GM03348 (cell line): ENCODE data around the gene CHPF.

Source experiments
- DNase-seq: peaks from one replicate; pipeline ENCODE4 v3.0.0; 2012; ENCODE audit warnings: low spot score

CHPF gene

DNA sequence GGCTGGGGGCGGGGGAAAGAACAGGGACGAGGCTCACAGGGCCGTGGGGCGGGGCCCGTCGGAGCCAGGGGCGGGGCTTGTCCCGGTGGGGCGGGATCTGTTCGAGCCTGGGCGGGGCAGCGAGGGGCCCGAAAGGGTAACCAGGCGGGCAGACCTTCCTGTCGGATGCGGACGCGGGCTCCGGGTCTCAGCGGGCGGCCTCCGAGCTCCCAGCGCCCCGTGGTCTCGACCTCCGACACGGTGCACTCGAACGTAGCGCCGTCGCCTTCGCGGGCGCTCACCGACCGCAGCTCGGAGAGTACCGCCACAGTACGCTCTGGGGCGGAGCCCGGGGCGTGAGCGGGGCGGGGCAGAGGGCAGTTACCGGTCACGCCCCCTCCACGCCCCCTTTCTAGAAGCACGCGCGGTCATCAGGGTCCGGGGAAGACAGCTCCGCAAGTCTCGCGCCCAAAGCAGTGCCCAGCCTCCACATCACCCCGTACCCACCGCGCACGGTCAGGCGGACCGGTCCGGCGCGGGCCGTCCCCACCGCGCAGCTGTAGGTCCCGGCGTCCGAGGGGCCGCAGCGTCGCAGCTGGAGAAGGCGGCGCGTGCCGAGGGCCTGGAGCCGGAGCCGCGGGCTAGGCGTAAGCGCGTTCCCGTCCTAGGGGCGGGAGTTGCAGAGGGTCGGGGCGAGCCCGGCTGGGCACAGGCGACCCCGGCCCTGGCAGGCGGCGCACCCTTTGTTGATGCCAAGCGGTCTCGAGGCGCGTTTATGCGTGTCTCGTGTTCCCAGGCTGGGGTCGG is 9.0 kb upstream of the CHPF start:
- DNase-seq, result peak; percentile 96

DNA sequence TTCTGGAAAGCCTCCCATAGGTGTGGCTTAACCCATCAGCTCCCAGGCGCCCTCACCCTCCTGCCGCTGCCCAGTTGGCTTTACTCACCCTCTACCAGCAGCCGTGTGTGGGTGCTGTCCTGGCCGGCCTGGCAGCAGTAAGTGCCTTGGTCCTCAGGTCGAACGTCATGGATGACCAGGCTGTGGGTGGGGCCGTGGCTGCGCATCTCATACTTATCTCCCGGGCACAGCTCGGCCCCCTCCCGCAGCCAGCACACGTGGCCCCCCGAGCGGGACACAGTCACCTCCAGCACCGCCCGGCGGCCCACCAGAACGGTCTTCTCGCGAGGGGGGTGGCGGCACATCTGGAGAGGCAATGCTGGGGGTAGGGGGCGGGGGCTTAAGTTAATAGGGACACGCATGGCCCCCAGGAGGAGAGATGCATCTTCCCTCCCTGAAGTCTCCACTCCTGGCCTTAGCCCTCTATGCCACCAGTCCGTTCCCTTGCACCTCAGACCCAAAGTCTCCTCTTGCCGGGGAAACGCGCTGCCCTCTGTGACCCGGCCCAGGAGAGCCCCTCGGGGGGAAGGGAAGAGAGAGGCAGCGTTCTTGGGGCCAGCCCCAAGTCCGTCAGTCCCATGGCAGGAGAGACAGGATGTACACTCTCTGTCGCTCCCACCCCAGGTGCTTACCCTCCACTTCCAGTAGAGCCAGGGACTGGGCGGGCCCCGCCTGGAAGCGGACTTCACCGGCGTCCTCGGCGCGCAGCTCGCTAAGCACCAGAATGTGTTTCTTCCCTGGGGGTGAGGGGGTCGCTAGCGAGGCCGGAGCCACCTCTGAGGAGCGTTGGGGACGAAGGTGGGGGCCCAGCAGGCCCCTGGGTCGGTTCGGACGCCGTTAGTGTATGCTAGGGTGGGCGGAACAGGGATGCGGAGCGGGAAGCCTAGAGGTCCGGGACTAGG is 8.1 kb upstream of the CHPF start:
- DNase-seq, result peak; percentile 54

DNA sequence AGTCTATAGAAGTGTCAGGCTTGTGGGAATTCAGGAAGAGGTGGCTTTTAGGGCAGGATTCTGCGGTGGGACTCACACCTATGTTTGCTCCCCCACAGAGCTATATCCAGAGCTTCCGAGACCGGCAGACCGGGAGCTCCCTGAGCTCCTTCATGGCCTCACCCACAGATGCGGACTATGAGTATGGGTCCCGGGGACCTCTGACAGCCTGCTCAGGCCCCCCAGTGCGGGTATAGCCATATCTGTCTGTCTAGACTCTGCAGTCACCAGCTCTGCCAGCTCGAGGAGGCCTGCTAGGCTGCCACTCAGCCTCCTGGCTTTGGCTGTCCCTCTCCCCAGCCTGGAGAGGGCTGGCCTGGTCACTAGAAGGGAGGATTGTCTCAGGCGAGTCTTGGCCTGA is 6.0 kb upstream of the CHPF start:
- DNase-seq, result no peak

DNA sequence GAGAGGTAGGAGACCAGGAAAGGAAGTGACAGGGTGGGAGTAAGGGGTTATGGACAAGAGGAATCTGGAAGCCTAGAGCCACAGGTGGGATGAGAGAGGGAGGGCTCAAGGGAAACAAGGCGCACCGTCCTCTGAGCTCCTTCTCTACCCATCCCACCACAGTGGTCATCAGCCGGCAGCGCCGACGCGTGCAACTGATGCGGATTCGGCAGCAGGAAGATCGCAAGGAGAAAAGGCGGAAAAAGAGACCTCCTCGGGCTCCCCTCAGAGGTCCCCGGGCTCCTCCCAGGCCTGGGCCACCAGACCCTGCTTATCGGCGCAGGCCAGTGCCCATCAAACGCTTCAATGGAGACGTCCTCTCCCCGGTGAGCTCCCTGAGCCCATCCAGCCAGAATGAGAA is 5.4 kb upstream of the CHPF start:
- DNase-seq, result no peak

DNA sequence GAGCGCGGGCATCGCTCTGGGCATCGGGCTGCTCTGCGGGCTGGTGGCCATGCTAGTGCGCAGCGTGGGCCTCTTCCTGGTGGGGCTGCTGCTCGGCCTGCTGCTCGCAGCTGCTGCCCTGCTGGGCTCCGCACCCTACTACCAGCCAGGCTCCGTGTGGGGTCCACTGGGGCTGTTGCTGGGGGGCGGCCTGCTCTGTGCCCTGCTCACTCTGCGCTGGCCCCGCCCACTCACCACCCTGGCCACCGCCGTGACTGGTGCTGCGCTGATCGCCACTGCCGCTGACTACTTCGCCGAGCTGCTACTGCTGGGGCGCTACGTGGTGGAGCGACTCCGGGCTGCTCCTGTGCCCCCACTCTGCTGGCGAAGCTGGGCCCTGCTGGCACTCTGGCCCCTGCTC is 4.0 kb upstream of the CHPF start:
- DNase-seq, result no peak

DNA sequence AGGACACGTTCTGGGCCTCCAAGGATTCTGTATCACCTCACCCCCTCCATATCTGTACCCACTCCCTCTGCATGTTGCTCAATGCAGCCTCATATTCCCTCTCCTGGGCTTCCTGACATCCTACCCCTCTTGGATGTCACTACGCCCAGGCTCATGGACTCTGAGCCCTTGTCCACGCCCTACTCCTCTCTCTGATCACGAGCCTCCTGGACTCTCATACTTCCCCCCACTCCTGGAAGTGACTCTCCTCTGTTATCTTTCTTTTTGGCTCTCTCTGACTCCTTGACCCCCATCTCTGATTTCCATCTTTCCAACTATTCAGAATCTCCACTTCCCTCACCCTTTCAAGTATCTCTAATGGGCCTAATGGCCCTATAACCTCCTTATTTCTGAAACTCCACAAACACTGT is 2.3 kb upstream of the CHPF start:
- no peak for DNase-seq

DNA sequence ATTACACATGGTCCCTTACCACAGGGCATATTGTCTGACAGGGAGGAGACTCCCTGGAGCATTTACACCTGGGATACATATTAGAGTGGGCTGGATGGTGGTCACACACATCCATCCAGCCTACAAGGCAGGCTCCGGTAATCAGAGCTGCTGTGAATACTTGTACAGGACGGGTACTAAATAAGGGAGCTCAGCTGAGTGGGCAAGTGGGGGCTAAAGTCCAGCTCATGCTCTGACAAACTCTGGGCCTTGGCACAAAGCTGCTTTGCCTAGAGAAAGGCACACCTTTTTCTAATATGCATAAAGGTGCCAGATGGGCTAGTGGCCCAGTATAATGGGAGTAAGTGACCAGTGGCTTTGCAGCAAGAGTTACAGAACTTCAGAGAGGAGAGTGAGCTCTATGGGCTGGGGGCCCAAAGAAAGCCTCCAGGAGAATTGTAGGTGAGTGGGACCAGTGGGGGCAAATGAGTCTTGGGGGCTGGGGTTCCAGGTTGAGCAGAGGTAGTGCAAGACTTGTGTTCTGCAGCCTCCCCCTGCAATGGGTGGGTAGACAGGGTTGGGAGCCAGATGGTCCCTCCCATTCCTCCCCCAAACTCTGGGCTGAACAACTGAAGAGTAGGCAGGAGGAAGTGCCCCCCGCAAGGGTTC is 1.8 kb upstream of the CHPF start:
- DNase-seq, result no peak

DNA sequence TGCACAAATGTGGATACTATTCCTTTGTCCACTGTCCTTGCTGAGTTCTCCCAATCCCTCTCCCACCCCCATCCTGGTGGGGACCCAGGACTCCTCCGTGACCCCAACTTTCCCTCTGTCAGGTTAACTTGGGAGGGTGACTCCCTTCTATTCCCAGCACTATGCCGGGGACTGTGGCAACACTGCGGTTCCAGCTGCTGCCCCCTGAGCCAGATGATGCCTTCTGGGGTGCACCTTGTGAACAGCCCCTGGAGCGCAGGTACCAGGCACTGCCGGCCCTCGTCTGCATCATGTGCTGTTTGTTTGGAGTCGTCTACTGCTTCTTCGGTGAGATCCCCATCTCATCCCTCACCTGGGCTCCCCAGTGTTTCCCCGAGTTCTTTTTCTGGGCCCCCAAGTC is 958 bp upstream of the CHPF start:
- DNase-seq, result no peak

DNA sequence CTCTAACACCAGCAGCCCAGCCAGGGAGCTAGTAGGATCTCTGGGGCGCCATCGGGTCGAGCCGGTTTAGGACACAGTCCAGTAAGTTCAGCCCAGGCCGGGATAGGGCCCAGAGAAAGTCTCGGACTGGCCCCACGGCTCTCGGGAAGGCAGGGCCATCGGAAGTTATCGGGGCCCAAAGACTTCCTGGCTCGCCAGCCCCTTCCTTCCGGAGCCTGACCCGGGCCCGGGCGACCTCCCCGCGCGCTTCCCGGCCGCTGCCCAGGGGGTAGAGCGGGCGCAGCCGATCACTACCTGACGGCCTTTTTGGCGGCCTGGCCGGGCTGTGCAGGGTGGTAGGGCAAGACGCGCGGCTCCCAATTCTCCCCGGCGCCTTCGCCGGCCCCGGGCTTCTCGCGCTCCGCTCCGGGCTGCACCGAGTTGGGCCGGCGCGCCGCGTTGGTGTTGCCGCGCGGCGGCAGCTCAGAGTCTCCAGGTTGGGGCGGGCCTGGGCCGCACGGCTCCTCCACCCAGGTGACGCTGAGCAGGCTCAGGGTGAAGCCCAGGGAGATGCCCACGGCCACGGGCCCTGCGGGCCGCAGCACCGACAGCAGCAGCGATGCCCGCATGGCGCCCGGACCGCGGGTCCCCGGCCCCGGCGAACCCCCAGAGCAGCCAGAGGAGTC is 546 bp downstream of the CHPF start:
- DNase-seq, result peak; percentile 71

DNA sequence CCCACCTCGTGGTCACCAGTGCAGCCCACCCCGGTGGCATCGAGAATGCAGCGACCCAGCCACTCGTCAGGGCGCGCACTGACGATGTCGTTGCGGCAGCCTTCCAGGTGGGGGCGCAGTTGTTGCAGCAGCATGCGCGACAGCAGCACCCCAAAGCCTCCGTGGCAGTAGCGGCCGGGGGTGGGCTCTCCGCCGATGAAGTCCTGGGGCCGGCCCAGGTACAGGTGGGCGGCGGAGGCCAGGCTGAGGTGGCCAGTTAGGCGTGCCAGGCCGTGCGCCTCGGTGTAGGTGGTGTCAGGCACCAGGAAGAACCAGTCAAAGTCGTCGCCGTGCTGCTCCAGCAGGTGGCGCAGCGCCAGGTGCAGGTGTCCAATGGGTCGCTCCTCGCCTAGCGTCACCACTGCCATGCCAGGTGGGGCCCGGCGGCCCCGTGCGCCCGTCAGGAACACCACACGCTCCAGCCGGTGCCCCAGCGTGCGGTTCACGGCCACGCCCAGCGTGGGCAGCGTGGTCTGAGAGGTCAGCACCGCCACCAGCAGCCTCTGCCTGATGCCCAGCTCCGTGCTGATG is 1.9 kb downstream of the CHPF start:
- peak; percentile 58 for DNase-seq

DNA sequence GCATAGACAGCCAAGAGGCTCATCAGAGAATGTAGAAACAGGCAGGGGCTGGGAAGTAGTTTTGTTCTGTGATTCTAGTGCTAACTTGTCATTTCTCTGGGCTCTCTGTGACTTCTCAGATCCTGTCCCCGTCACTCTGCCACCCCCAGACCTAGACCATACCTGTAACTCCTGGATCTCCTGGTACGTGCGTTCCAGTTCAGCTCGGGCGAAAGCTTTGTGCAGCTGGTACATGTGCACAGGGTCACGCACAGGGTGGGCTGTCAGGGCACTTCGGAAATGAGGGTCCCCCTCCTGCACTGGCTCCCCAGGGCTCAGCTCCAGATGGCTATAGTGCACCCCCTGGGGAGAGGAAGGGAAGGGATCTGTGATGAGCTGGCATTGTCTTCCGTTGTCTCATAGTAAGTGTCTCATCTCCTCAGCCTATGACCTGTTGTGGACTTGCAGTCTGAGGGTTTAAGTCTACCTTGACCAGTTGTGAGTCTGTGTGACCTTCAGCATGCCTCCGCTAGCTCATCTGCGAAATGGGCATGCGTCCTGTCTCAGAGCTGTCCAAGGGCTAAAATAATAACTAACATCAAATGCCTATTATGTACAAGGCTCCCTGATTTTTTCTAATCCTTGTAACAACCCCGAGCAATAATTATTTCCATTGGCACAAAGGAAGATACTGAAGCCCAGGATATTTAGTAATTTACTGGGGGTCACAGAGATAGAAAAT is 2.7 kb downstream of the CHPF start:
- DNase-seq, result no peak

DNA sequence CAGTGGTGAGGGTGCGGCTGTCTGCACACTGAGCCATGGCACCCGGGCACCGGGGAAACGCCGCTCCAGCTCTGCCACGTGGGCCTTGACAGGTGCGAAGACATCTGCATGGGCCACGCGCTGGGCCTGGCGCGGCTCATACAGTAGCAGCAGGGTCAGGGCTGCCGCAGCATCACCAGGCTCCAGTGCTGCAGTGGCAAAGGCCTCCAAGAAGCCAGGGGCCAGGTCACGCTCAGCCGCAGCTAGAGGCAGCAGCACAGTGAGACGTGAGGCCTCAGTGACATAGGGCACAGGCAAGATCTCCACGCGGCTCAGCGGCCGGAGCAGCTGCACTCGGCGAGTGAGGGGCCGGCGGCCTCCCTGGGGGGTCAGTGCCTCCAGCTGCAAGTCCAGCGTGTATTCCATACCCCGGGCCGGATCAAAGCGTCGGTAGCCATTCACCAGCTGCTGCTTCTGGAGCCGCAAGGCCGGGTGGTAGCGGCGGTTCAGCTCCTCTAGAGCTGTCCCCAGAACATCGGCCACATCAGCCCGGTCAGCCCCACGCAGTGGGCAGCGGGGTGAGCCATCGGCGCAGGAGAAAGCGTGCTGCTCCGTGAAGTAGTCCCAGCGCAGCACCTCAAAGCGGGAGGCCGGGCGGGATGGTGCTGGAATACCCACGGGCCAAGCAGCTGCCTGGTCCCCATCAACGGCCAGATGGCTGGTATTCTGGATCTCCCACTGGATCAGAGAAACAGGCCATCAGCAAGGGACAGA is 3.5 kb downstream of the CHPF start:
- DNase-seq, result no peak

DNA sequence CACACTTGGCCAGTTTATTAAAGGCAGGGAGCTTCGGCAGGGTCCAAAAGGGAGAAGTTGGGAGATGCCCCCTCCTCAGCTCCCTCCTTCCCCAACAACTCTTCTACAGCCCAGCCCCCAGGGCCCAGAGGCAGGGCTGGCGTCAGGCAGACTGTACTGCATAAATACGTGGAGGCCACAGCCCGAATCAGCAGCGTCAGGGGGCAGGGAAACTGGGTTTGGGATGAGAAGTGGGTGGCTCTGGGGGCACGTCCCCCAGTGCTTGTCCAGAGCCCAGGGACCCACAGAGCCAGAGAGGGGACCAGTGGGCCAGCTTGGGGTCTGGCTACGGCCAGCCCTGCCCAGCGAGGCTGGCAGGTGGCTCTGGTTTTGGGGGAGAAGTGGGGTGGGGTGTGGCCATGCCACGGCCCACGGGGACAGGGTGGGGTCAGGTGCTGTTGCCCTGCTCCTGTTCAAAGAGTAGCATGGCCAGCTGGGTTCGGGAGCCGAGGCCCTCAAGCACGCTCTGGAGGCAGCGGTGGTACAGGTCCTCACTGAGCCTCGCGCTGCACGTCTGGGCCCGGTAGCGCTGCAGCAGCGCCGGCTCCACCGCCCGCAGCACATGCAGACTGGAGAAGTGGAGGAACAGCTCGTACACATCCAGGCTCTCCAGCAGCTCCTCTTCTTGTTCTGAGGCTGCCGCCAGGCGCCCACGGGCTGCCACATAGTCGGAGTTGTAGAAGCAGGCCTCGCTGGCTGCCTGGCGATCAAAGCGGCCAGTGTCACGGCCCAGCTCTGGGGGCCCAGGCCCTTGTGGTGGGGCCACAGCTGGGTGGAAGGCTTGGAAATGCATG is 4.4 kb downstream of the CHPF start:
- no peak for DNase-seq

DNA sequence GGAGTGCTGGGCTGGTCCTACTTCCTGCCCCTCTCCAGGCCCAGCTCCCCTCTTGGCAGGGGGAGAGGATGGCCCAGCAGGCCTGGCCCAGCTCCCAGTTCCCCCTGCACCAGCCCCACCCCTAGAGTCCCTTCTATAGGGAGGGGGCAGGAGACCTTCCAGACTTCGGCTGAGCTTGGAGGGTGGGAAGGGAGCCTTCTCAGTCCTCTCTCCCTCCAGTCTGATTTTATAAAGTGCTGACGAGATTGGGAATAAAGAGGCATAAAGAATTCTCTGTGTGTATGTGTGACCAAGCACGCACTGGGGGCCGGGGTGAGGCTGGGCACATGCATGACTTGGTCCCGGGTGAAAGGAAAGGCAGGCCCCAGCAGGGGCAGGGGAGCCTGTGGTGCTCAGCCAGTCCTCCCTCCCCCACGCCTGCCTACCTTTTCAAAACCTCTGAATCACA is 5.1 kb downstream of the CHPF start:
- no peak for DNase-seq

DNA sequence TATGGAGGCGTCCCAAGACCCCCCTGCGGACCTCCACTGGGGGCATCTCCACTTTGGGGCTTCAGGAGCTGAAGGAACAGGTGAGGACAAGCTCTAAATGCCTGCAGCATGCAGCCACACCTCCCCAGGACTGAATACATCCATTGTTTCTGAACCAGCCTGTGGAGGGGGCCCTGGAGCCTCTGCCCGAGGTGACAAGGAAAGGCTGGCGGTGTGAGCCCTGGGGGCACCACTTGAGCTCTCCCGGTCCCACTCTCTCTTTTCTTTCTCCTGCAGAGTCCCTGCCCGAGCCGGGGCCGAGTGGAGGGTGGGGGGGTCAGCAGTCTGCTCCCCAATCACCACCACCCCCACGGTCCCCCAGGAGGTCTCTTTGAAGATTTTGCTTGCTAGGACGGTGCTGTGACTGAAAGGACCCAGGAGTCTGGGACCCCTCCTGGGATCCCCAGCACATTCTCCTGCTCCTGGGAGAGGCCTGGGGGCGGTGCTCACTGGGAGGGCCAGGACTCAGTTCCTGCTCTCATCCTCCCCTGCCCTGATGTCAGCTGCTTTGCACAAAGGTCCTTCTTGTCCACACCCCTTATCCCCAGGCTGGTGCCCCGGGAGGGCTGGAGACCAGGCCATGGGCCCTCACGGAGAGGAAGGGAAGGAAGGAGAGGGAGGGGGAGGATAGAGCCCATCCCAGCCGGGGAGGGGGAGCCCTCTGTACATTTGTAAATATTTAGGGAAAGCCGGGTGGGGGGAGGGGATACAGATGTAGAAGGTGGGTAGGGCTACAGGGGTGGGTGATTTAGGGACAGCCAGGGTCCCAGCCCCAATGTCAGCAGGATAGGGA is 5.7 kb downstream of the CHPF start:
- no peak for DNase-seq

DNA sequence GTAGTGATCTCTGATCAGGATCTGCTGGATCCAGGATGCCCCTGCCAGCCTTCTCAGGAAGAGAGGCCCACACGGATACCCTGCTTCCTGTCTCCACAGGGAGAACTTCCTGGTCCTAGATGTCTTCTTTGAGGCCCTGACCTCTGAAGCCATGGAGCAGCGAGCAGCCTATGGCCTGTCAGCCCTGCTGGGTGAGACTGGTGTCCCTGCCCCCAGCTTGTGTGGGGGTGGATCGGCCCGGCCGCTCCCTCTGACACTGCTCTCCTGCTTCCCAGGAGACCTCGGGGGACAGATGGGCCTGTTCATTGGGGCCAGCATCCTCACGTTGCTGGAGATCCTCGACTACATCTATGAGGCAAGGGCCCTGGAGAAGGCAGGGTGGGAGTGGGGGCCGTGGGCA is 6.6 kb downstream of the CHPF start:
- DNase-seq, result no peak

DNA sequence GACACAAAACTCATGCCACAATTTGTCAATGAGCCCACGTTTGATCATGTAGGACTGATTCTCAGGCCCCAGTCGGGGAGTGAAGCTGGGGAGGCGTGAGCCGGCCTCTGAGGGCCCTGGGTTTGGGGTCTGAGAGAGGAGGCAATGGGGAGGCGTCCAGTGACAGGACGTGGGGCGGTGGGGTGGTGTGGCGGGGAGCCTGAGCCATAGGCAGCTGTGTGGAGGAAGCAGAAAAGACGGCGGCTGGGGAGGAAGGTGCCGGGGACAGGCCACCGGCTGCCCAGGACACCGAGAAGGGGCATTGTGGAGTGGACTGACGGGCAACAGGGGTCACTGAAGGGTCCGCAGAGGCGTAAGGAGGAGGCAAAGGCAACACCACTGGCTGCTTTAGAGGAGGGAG is 7.2 kb downstream of the CHPF start:
- no peak for DNase-seq

DNA sequence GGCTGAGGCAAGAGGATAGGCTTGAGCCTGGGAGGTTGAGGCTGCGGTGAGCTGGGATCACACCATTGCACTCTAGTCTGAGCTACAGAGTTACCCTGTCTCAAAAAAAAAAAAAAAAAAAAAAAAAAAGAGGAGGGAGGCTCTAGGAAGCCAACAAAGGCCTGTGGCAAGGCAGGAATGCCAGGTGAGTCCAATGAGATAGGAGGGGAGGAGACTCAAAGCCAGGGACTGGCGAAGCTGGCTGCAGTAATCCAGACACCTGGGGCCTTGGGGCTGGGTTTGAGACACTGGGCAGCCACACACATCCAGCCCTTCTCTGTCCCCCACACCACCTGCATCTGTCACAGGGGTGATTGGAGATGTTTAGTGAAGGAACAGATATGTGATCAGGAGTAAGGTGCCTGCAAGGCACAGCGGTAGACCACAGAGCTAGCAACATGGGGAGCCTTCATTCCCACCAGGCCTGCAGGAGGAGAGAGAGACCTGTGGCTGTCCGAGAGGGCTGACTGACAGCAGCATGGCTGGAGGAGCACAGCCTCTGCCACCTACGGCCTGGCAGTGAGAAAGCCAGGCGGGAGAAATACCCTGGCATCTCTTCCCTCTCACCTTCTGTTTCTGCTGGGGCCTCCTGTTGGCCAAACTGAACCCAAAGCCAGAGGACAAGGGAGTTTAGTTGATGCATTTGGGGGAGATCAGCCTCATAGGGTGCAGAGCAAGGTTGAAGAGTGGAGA is 9.5 kb downstream of the CHPF start:
- no peak for DNase-seq
